GM19099 (cell line): ENCODE data around the gene PRKN.

Experiments
- POLR2A ChIP-seq: IDR thresholded peaks from 3 replicates; pipeline ENCODE4 v1.6.1; 2011; ENCODE audit warnings: low read depth; ENCODE audit not compliant: insufficient read length; ENCODE audit errors: extremely low read depth

Gene PRKN

GRCh38 chr6:161961046-161961445 is 766.5 kb downstream of the PRKN start:
- no peak for TF ChIP-seq POLR2A

- TF ChIP-seq POLR2A: no peak
Observed at GRCh38 chr6:161959072-161959471, 768.5 kb downstream of the PRKN start.

GRCh38 chr6:161956082-161956481 is 771.5 kb downstream of the PRKN start:
- no peak for TF ChIP-seq POLR2A

- no peak for TF ChIP-seq POLR2A
Observed at GRCh38 chr6:161954699-161955276, 772.8 kb downstream of the PRKN start.

- TF ChIP-seq POLR2A: no peak
Observed at GRCh38 chr6:161954077-161954476, 773.5 kb downstream of the PRKN start.

GRCh38 chr6:161951126-161951525 is 776.4 kb downstream of the PRKN start:
- TF ChIP-seq POLR2A: no peak

- TF ChIP-seq POLR2A: no peak
Observed at GRCh38 chr6:161949531-161949930, 778.0 kb downstream of the PRKN start.

GRCh38 chr6:161948462-161948861 is 779.1 kb downstream of the PRKN start:
- no peak for TF ChIP-seq POLR2A

- no peak for TF ChIP-seq POLR2A
Observed at GRCh38 chr6:161947371-161947770, 780.2 kb downstream of the PRKN start.

- TF ChIP-seq POLR2A: no peak
Observed at GRCh38 chr6:161946461-161946860, 781.1 kb downstream of the PRKN start.

GRCh38 chr6:161943561-161943960 is 784.0 kb downstream of the PRKN start:
- no peak for TF ChIP-seq POLR2A

- TF ChIP-seq POLR2A: no peak
Observed at GRCh38 chr6:161941565-161941964, 786.0 kb downstream of the PRKN start.

GRCh38 chr6:161940519-161940918 is 787.0 kb downstream of the PRKN start:
- TF ChIP-seq POLR2A: no peak

GRCh38 chr6:161926324-161926723 is 801.2 kb downstream of the PRKN start:
- TF ChIP-seq POLR2A: no peak

- TF ChIP-seq POLR2A: no peak
Observed at GRCh38 chr6:161924516-161925116, 803.0 kb downstream of the PRKN start.

- TF ChIP-seq POLR2A: no peak
Observed at GRCh38 chr6:161922631-161923119, 804.9 kb downstream of the PRKN start.
